Measurements from ENCODE around the gene SCTR.

Gene SCTR

DNA sequence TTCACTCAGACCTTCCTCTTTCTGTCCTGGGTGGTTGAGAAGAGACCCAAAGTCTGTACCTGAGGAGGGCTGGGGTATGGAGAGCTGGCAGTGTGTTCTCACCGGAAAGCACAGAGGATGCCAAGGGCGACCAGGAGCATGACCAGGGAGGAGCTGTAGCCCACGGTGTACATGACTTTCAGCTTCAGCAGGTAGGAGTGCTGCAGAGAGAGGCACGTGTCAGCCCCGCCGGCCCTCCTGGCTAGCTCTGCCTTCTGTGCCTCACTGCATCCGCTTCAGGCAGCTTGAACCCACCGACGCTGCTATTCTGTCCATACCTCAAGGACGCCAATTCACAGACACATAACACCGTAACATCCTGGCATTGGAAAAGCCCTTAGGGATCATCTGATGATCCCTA lies 58.6 kb downstream of the SCTR start:
- Histone ChIP-seq H3K27ac (ENCODE audit: low read length) (no peak overlapping the region), H3F3A (ENCODE audit: insufficient read depth, low read length) (no peaks in the 10 kb centered on the region), H3K9me2 (replicated peaks; ENCODE audit: insufficient read depth, low read length) (no peaks in the 10 kb centered on the region), H3K4me2 (ENCODE audit: low read depth, low read length) (no peak overlapping the region), H3K36me3 (replicated peaks; ENCODE audit: insufficient read depth, low read length) (no peaks in the 10 kb centered on the region), H3K27me3 (replicated peaks; ENCODE audit: insufficient read depth, low read length) (no peaks in the 10 kb centered on the region), H2AFZ (ENCODE audit: low read length) (no peak overlapping the region), H3K9ac (ENCODE audit: low read length) (no peak overlapping the region), H3K4me1 (ENCODE audit: low read length) (no peaks in the 10 kb centered on the region), H3K4me3 (ENCODE audit: low read length) (no peak overlapping the region), H4K20me1 (ENCODE audit: insufficient read depth, low read length) (no peaks in the 10 kb centered on the region), H3K79me2 (ENCODE audit: low read length) (no peaks in the 10 kb centered on the region), H3K9me3 (replicated peaks; ENCODE audit: insufficient read depth, low read length) (no peaks in the 10 kb centered on the region)
- no peak for TF ChIP-seq CTCF (IDR thresholded peaks at IDR 0.05; ENCODE audit: low read length)
- no peak for TF ChIP-seq EZH2 (optimal IDR thresholded peaks at IDR 0.05; ENCODE audit: low read depth, low read length)
- TF ChIP-seq EZH2phosphoT487 (IDR thresholded peaks at IDR 0.05; ENCODE audit: low read length): no peak
- no peak for DNase-seq

GRCh38 chr2:119464981-119465380 lies 59.3 kb downstream of the SCTR start:
- H3K9ac ChIP-seq (ENCODE audit: low read length): no peak overlapping the region
- H3K4me2 ChIP-seq (ENCODE audit: low read depth, low read length): no peak overlapping the region
- H3K36me3 ChIP-seq (replicated peaks; ENCODE audit: insufficient read depth, low read length): no peaks in the 10 kb centered on the region
- no peaks in the 10 kb centered on the region for H3K79me2 ChIP-seq (ENCODE audit: low read length)
- no peaks in the 10 kb centered on the region for H3K9me3 ChIP-seq (replicated peaks; ENCODE audit: insufficient read depth, low read length)
- no peaks in the 10 kb centered on the region for H3K4me1 ChIP-seq (ENCODE audit: low read length)
- no peaks in the 10 kb centered on the region for H3K9me2 ChIP-seq (replicated peaks; ENCODE audit: insufficient read depth, low read length)
- H3K27me3 ChIP-seq (replicated peaks; ENCODE audit: insufficient read depth, low read length): no peaks in the 10 kb centered on the region
- no peak overlapping the region for H2AFZ ChIP-seq (ENCODE audit: low read length)
- TF ChIP-seq EZH2 (optimal IDR thresholded peaks at IDR 0.05; ENCODE audit: low read depth, low read length): no peak
- TF ChIP-seq EZH2phosphoT487 (IDR thresholded peaks at IDR 0.05; ENCODE audit: low read length): no peak
- no peaks in the 10 kb centered on the region for H3F3A ChIP-seq (ENCODE audit: insufficient read depth, low read length)
- H4K20me1 ChIP-seq (ENCODE audit: insufficient read depth, low read length): no peaks in the 10 kb centered on the region
- no peak for DNase-seq
- H3K4me3 ChIP-seq (ENCODE audit: low read length): no peak overlapping the region
- no peak overlapping the region for H3K27ac ChIP-seq (ENCODE audit: low read length)

GRCh38 chr2:119463990-119464389 lies 60.3 kb downstream of the SCTR start:
- Histone ChIP-seq H3K27ac (ENCODE audit: low read length) (no peak overlapping the region), H2AFZ (ENCODE audit: low read length) (no peak overlapping the region), H3K9me2 (replicated peaks; ENCODE audit: insufficient read depth, low read length) (no peaks in the 10 kb centered on the region), H3K27me3 (replicated peaks; ENCODE audit: insufficient read depth, low read length) (no peaks in the 10 kb centered on the region), H3K4me2 (ENCODE audit: low read depth, low read length) (no peak overlapping the region), H3K79me2 (ENCODE audit: low read length) (no peaks in the 10 kb centered on the region), H3K36me3 (replicated peaks; ENCODE audit: insufficient read depth, low read length) (no peaks in the 10 kb centered on the region), H3F3A (ENCODE audit: insufficient read depth, low read length) (no peaks in the 10 kb centered on the region), H3K4me1 (ENCODE audit: low read length) (no peaks in the 10 kb centered on the region), H4K20me1 (ENCODE audit: insufficient read depth, low read length) (no peaks in the 10 kb centered on the region), H3K9me3 (replicated peaks; ENCODE audit: insufficient read depth, low read length) (no peaks in the 10 kb centered on the region), H3K9ac (ENCODE audit: low read length) (no peak overlapping the region), H3K4me3 (ENCODE audit: low read length) (no peak overlapping the region)
- no peak for DNase-seq
- TF ChIP-seq EZH2phosphoT487 (IDR thresholded peaks at IDR 0.05; ENCODE audit: low read length) (no peak), CTCF (IDR thresholded peaks at IDR 0.05; ENCODE audit: low read length) (no peak), EZH2 (optimal IDR thresholded peaks at IDR 0.05; ENCODE audit: low read depth, low read length) (no peak)

- Histone ChIP-seq H3K4me1 (ENCODE audit: low read length) (no peaks in the 10 kb centered on the region), H3K27me3 (replicated peaks; ENCODE audit: insufficient read depth, low read length) (no peaks in the 10 kb centered on the region), H3K4me2 (ENCODE audit: low read depth, low read length) (no peak overlapping the region), H3K4me3 (ENCODE audit: low read length) (no peak overlapping the region), H4K20me1 (ENCODE audit: insufficient read depth, low read length) (no peaks in the 10 kb centered on the region), H3K79me2 (ENCODE audit: low read length) (no peaks in the 10 kb centered on the region), H3F3A (ENCODE audit: insufficient read depth, low read length) (no peaks in the 10 kb centered on the region), H3K9me3 (replicated peaks; ENCODE audit: insufficient read depth, low read length) (no peaks in the 10 kb centered on the region), H3K9ac (ENCODE audit: low read length) (no peak overlapping the region), H3K27ac (ENCODE audit: low read length) (no peak overlapping the region), H3K9me2 (replicated peaks; ENCODE audit: insufficient read depth, low read length) (no peaks in the 10 kb centered on the region), H2AFZ (ENCODE audit: low read length) (no peak overlapping the region), H3K36me3 (replicated peaks; ENCODE audit: insufficient read depth, low read length) (no peaks in the 10 kb centered on the region)
- TF ChIP-seq EZH2phosphoT487 (IDR thresholded peaks at IDR 0.05; ENCODE audit: low read length): no peak
- no peak for TF ChIP-seq CTCF (IDR thresholded peaks at IDR 0.05; ENCODE audit: low read length)
- TF ChIP-seq EZH2 (optimal IDR thresholded peaks at IDR 0.05; ENCODE audit: low read depth, low read length): no peak
- DNase-seq: no peak
Measured at GRCh38 chr2:119463136-119463535, 61.1 kb downstream of the SCTR start.
